ENCODE data around the gene SET.

Gene SET

DNA sequence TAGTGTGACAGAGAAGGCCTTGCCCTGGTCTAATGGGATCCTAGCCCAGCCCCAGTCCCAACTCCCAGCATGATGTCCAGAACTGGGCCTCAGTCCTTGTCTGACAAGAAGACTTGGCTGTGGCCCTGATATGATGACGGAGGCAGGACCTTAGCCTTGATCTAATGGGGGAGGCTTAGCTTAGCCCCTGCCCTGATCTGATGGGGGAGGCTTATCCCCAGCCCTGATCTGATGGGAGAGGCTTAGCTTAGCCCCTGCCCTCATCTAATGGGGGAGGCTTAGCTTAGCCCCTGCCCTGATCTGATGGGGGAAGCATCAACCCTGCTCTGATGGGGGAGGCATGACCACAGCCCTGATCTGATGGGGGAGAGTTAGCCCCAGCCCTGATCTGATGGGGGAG is 17.0 kb downstream of the SET start:
- no peak overlapping the region for H3K4me3 ChIP-seq (ENCODE audit: low read depth, low read length)
- TF ChIP-seq, protein P1, sequence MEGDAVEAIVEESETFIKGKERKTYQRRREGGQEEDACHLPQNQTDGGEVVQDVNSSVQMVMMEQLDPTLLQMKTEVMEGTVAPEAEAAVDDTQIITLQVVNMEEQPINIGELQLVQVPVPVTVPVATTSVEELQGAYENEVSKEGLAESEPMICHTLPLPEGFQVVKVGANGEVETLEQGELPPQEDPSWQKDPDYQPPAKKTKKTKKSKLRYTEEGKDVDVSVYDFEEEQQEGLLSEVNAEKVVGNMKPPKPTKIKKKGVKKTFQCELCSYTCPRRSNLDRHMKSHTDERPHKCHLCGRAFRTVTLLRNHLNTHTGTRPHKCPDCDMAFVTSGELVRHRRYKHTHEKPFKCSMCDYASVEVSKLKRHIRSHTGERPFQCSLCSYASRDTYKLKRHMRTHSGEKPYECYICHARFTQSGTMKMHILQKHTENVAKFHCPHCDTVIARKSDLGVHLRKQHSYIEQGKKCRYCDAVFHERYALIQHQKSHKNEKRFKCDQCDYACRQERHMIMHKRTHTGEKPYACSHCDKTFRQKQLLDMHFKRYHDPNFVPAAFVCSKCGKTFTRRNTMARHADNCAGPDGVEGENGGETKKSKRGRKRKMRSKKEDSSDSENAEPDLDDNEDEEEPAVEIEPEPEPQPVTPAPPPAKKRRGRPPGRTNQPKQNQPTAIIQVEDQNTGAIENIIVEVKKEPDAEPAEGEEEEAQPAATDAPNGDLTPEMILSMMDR (IDR thresholded peaks at IDR 0.05; ENCODE audit: insufficient read depth, low read depth, low read length, missing control alignments): no peak
- no peak for DNase-seq (ENCODE audit: low read depth)

DNA sequence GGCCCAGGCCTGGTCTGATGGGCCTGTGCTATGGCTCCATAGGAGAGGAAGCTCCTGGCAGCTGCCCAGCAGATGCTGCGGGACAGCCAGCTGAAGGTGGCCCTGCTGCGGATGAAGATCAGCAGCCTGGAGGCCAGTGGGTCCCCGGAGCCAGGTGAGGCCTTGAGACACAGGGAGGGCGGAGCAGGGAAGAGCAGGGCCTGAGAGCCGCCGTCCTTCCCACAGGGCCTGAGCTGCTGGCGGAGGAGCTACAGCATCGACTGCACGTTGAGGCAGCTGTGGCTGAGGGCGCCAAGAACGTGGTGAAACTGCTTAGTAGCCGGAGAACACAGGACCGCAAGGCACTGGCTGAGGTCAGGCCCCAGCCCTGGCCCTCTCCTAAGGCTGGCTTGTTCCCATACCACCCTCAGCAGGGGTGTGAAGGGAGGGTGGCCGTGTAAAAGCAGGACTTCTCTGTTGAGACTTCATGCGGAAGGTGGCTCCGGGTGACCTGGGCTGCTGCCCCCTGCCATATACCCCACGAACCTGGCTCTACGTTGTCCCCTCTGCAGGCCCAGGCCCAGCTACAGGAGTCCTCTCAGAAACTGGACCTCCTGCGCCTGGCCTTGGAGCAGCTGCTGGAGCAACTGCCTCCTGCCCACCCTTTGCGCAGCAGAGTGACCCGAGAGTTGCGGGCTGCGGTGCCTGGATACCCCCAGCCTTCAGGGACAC is 17.8 kb downstream of the SET start:
- DNase-seq (ENCODE audit: low read depth): no peak
- H3K4me3 ChIP-seq (ENCODE audit: low read depth, low read length): no peak overlapping the region
- TF ChIP-seq, protein P1 (IDR thresholded peaks at IDR 0.05; ENCODE audit: insufficient read depth, low read depth, low read length, missing control alignments): no peak

DNA sequence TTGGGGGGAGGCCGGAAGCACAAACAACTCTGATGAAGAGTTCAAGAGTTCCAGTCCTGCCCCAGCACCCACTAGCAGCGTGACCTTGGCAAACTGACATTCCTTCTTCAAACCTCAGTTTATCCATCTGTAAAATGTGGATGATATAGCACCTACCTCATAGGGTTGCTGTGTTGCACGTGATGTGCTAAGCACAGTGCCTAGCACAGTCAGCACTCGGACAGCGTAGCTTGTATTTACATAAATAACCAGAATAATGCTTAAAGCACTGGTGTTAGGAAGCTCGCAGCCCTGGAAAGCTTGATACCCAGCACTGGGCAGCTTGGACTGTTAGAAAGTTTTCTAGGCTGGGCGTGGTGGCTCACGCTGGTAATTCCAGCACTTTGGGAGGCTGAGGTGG is 18.4 kb downstream of the SET start:
- TF ChIP-seq, protein P1 (IDR thresholded peaks at IDR 0.05; ENCODE audit: insufficient read depth, low read depth, low read length, missing control alignments): no peak
- no peak overlapping the region for H3K4me3 ChIP-seq (ENCODE audit: low read depth, low read length)
- DNase-seq (ENCODE audit: low read depth): no peak

DNA sequence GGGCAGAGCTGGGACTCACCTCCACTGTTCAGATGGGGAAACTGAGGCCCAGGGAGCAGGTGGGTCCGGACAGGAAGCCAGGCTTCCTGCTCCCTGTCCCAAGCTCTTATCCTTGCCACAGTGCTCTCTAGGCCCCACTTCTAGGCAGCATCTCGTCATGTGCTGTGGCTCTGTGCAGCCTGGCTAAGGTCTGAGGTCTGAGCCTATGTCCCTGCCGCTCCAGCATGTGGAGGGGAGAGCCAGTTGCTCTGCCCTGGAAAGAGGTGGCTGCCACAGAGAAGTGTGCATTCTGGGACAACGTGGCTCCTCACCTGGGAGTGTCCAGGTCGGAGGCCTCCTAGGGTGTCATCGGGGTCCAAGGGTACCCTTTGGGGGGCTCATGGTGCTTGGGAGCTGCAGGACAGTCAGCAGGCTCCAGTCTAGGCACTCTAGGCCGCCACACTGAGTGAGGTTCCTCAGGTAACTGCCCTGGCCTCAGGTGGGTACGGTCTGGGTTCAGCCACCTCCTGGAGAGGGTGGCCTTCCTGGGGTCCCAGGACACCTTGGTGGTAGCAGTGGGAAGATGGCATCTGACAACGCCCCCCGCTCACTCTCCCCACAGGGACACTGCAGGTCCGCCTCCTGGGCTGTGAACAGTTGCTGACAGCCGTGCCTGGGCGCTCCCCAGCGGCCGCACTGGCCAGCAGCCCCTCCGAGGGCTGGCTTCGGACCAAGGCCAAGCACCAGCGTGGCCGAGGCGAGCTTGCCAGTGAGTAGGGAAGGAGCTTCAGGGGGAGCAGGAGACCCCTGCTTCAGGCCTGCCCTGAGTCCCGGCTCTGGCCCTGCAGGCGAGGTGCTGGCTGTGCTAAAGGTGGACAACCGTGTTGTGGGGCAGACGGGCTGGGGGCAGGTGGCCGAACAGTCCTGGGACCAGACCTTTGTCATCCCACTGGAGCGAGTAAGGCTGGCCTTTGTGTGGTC is 23.7 kb downstream of the SET start:
- DNase-seq (ENCODE audit: low read depth): no peak
- TF ChIP-seq, protein P1 (IDR thresholded peaks at IDR 0.05; ENCODE audit: insufficient read depth, low read depth, low read length, missing control alignments): no peak
- no peak overlapping the region for H3K4me3 ChIP-seq (ENCODE audit: low read depth, low read length)

DNA sequence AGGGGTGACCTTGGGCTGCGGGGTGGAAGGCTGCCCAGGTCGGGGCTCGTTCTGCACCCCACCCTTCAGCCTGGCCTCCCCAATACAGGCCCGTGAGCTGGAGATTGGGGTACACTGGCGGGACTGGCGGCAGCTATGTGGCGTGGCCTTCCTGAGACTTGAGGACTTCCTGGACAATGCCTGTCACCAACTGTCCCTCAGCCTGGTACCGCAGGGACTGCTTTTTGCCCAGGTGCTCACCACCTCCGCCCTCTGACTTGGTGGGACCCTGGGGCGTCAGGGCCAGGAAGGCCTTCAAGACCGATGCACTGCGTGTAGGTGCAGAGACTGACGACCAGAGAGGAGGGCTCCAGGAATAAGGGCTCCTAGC is 24.4 kb downstream of the SET start:
- no peak for DNase-seq (ENCODE audit: low read depth)
- H3K4me3 ChIP-seq (ENCODE audit: low read depth, low read length): no peak overlapping the region
- TF ChIP-seq, protein P1 (IDR thresholded peaks at IDR 0.05; ENCODE audit: insufficient read depth, low read depth, low read length, missing control alignments): no peak

DNA sequence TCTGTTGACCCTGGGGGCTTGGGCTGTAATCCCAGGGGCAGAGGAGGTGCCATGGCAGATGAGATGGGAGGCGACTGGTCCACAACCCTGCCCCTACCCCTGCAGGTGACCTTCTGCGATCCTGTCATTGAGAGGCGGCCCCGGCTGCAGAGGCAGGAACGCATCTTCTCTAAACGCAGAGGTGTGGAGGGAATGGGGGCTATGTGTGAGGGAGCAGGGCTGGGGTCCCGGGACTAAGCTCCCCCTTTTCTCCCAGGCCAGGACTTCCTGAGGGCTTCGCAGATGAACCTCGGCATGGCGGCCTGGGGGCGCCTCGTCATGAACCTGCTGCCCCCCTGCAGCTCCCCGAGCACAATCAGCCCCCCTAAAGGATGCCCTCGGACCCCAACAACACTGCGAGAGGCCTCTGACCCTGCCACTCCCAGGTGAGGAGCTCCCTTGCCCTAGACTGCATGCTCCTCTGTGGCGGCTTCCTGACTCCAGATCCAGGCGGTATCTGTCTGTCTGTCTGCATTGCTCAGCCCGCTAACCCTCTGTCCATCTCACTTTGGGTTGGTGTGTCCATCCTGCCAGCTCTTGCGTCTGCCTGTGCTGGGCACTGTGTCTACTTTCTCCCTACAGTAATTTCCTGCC is 25.0 kb downstream of the SET start:
- DNase-seq (ENCODE audit: low read depth): no peak
- TF ChIP-seq, protein P1 (IDR thresholded peaks at IDR 0.05; ENCODE audit: insufficient read depth, low read depth, low read length, missing control alignments): no peak
- no peak overlapping the region for H3K4me3 ChIP-seq (ENCODE audit: low read depth, low read length)
